ENCODE data around the gene ZYG11B.

DNA sequence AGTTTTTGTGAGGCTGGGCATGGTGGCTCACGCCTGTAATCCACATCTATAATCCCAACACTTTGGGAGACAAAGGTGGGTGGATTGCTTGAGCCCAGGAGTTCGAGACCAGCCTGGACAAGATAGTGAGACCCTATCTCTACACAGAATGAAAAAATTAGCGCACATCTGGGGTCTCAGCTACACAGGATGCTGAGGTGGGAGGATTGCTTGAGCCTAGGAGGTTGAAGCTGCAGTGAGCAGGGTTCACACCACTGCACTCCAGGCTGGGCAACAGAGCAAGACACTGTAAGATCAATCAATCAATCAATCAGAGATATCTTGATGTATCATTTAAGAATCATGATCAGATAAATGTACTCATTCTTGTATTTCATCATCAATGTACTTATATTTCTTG lies 7.1 kb downstream of the ZYG11B start:
- TF ChIP-seq ZEB2 (IDR thresholded peaks at IDR 0.05) (no peak), CBX5 (IDR thresholded peaks at IDR 0.05; ENCODE audit: borderline replicate concordance, low read depth) (no peak), FOXA1 (IDR thresholded peaks at IDR 0.05; ENCODE audit: borderline replicate concordance) (no peak), POLR2A (conservative IDR thresholded peaks at IDR 0.05) (no peak), POLR3G (IDR thresholded peaks at IDR 0.05; ENCODE audit: extremely low read depth, insufficient read length, insufficient replicate concordance) (no peak), NR2C2 (CRISPR knock-in tag; IDR thresholded peaks at IDR 0.05) (no peak), NR2C2 (tag; IDR thresholded peaks at IDR 0.05) (no peak), KDM1A (IDR thresholded peaks at IDR 0.05) (no peak), FOXM1 (IDR thresholded peaks at IDR 0.05; ENCODE audit: low read depth) (no peak), FOXM1 (CRISPR knock-in tag; IDR thresholded peaks at IDR 0.05; ENCODE audit: low read depth) (no peak), CBX8 (IDR thresholded peaks at IDR 0.05; ENCODE audit: borderline replicate concordance, extremely low read depth, low read depth, low read length, poor library complexity, severe bottlenecking) (no peak)
- TF ChIP-seq, protein P1, sequence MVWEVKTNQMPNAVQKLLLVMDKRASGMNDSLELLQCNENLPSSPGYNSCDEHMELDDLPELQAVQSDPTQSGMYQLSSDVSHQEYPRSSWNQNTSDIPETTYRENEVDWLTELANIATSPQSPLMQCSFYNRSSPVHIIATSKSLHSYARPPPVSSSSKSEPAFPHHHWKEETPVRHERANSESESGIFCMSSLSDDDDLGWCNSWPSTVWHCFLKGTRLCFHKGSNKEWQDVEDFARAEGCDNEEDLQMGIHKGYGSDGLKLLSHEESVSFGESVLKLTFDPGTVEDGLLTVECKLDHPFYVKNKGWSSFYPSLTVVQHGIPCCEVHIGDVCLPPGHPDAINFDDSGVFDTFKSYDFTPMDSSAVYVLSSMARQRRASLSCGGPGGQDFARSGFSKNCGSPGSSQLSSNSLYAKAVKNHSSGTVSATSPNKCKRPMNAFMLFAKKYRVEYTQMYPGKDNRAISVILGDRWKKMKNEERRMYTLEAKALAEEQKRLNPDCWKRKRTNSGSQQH (CRISPR knock-in tag; IDR thresholded peaks at IDR 0.05), result no peak
- TF ChIP-seq, protein P2, sequence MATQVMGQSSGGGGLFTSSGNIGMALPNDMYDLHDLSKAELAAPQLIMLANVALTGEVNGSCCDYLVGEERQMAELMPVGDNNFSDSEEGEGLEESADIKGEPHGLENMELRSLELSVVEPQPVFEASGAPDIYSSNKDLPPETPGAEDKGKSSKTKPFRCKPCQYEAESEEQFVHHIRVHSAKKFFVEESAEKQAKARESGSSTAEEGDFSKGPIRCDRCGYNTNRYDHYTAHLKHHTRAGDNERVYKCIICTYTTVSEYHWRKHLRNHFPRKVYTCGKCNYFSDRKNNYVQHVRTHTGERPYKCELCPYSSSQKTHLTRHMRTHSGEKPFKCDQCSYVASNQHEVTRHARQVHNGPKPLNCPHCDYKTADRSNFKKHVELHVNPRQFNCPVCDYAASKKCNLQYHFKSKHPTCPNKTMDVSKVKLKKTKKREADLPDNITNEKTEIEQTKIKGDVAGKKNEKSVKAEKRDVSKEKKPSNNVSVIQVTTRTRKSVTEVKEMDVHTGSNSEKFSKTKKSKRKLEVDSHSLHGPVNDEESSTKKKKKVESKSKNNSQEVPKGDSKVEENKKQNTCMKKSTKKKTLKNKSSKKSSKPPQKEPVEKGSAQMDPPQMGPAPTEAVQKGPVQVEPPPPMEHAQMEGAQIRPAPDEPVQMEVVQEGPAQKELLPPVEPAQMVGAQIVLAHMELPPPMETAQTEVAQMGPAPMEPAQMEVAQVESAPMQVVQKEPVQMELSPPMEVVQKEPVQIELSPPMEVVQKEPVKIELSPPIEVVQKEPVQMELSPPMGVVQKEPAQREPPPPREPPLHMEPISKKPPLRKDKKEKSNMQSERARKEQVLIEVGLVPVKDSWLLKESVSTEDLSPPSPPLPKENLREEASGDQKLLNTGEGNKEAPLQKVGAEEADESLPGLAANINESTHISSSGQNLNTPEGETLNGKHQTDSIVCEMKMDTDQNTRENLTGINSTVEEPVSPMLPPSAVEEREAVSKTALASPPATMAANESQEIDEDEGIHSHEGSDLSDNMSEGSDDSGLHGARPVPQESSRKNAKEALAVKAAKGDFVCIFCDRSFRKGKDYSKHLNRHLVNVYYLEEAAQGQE (IDR thresholded peaks at IDR 0.05; ENCODE audit: borderline replicate concordance), result no peak
- TF ChIP-seq, protein P2 (CRISPR knock-in tag; IDR thresholded peaks at IDR 0.05; ENCODE audit: low read depth), result no peak
- TF ChIP-seq, protein P3, sequence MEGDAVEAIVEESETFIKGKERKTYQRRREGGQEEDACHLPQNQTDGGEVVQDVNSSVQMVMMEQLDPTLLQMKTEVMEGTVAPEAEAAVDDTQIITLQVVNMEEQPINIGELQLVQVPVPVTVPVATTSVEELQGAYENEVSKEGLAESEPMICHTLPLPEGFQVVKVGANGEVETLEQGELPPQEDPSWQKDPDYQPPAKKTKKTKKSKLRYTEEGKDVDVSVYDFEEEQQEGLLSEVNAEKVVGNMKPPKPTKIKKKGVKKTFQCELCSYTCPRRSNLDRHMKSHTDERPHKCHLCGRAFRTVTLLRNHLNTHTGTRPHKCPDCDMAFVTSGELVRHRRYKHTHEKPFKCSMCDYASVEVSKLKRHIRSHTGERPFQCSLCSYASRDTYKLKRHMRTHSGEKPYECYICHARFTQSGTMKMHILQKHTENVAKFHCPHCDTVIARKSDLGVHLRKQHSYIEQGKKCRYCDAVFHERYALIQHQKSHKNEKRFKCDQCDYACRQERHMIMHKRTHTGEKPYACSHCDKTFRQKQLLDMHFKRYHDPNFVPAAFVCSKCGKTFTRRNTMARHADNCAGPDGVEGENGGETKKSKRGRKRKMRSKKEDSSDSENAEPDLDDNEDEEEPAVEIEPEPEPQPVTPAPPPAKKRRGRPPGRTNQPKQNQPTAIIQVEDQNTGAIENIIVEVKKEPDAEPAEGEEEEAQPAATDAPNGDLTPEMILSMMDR (IDR thresholded peaks at IDR 0.05 in 2 of 3, conservative IDR thresholded peaks at IDR 0.05 in 1 of 3; ENCODE audit: insufficient read depth in 2 of 3, low read depth in 1 of 3, low read length in 3 of 3), result no peak
- TF ChIP-seq, protein P4, sequence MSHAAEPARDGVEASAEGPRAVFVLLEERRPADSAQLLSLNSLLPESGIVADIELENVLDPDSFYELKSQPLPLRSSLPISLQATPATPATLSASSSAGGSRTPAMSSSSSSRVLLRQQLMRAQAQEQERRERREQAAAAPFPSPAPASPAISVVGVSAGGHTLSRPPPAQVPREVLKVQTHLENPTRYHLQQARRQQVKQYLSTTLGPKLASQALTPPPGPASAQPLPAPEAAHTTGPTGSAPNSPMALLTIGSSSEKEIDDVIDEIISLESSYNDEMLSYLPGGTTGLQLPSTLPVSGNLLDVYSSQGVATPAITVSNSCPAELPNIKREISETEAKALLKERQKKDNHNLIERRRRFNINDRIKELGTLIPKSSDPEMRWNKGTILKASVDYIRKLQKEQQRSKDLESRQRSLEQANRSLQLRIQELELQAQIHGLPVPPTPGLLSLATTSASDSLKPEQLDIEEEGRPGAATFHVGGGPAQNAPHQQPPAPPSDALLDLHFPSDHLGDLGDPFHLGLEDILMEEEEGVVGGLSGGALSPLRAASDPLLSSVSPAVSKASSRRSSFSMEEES (CRISPR knock-in tag; IDR thresholded peaks at IDR 0.05), result no peak

All from K562 (cell line).